Tibial nerve (tissue), 4 donors: Measurements from ENCODE around the gene WFIKKN1. TPM values are rescaled to one million over a fixed set of nuclear protein-coding genes. Genes with fewer than 3 reads are reported as not detected.

ENCODE experiments used
- DNase-seq, 2 donors: peaks; one replicate each; pipeline ENCODE4 v3.0.0-alpha.2; 2019; ENCODE audit warnings: low spot score in 2 of 2
- H3K27ac ChIP-seq, 4 donors: fragments of 200-600 bp; sonication (generic) in 3 of 4; one replicate each; pipeline ENCODE4 v1.5.1; 2017 to 2019; ENCODE audit warnings: mild to moderate bottlenecking in 1 of 4
- H3K27me3 ChIP-seq, 2 donors: fragments of 200-600 bp; sonication (generic) in 1 of 2; one replicate each; pipeline versions ENCODE4 v1.5.1 to v1.6.0; 2017 to 2019
- H3K36me3 ChIP-seq, 3 donors: fragments of 200-600 bp; sonication (generic); one replicate each; pipeline ENCODE4 v1.5.1; 2018 to 2019
- H3K4me1 ChIP-seq, 4 donors: fragments of 200-600 bp; sonication (generic) in 3 of 4; one replicate each; pipeline ENCODE4 v1.5.1; 2017 to 2019
- H3K4me3 ChIP-seq, 4 donors: fragments of 200-600 bp; sonication (generic) in 3 of 4; one replicate each; pipeline ENCODE4 v1.5.1; 2017 to 2019; ENCODE audit warnings: mild to moderate bottlenecking in 1 of 4, moderate library complexity in 1 of 4
- H3K9me3 ChIP-seq, 4 donors: fragments of 200-600 bp; sonication (generic) in 3 of 4; one replicate each; pipeline ENCODE4 v1.5.1; 2017 to 2019
- CTCF ChIP-seq, 5 experiments: fragments of 200-600 bp in 3 of 5; fragments of 450-650 bp in 2 of 5; sonication (generic) in 3 of 5; IDR thresholded peaks; one replicate each; pipeline ENCODE4 v1.5.1; 2016 to 2019; ENCODE audit warnings: antibody characterized with exemption in 5 of 5, mild to moderate bottlenecking in 3 of 5, moderate library complexity in 2 of 5
- EP300 ChIP-seq, 2 donors: sonication (generic); formaldehyde crosslinking; IDR thresholded peaks; one replicate each; pipeline ENCODE4 v1.6.1; 2017; ENCODE audit warnings: antibody characterized with exemption in 2 of 2, mild to moderate bottlenecking in 1 of 2
- POLR2A ChIP-seq, 2 donors: fragments of 450-650 bp; IDR thresholded peaks; one replicate each; pipeline ENCODE4 v1.6.1; 2017; ENCODE audit warnings: antibody characterized with exemption in 2 of 2, mild to moderate bottlenecking in 2 of 2, moderate library complexity in 2 of 2
- WGBS, 2 donors: methylation state at CpG; one replicate each; pipeline ENCODE4 v1.1.5; 2018; 5-methylcytosine and 5-hydroxymethylcytosine counted together
- total RNA-seq, 4 donors: library from RNA; depleted of rRNA; stranded (reverse); fragments of >200 nt; gene quantifications; one replicate each; pipeline ENCODE4 v1.1.0, GENCODE V29; 2016

Gene WFIKKN1
- total RNA-seq, 4 donors from 2014 or later, result 0.66 to 3.9 (median 1.8) TPM

DNA sequence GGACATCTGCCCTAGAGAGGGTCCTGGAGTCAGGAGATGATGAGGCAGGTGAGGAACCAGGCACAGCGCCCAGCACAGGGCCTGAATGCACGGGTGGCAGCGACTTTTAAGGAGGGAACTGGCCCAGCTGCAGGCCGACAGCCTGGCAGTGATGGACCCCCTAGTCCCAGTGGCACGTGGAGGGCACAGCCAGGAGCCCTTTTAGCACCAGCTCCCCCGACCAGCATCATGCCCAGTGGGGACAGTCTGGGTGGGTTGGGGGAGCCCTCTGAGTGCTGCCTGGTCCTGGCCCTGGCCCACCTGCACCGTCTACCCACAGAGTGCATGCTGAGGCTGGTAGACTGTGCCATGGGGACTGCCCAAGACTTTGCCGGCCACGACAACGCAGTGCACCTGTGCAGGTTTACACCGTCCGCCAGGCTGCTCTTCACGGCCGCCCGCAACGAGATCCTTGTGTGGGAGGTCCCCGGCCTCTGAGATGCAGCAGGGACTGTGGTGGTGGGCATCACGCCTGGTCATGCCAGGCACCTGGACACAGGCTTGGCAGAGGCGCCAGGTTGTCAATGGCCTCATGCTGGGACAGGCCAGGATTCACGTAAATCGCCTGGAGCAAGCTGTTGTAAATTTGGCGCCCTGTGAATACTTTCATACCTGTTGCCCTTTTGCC lies 36.5 kb downstream of the WFIKKN1 start:
- H3K27me3 ChIP-seq, result no peaks in the 10 kb centered on the region
- H3K27ac ChIP-seq, result peak overlapping the region; percentile 86 to 97 (median 94)
- DNase-seq, result no peak
- H3K4me3 ChIP-seq, result peak overlapping the region in 1 of 4 donors; percentile 91
- peaks cover 3 to 29% (median 12%) of the 10 kb centered on the region in 4 donors for H3K4me1 ChIP-seq
- H3K9me3 ChIP-seq, result no peaks in the 10 kb centered on the region
- TF ChIP-seq POLR2A (IDR thresholded peaks at IDR 0.05), result no peak
- TF ChIP-seq CTCF (IDR thresholded peaks at IDR 0.05), result no peak
- no peak for TF ChIP-seq EP300 (IDR thresholded peaks at IDR 0.05)
- WGBS, 2 donors, result 82 to 90% methylated on average over 14 to 21 of the region's 22 CpGs
- H3K36me3 ChIP-seq, result peaks cover 0 to 33% (median 4%) of the 10 kb centered on the region in 3 donors

DNA sequence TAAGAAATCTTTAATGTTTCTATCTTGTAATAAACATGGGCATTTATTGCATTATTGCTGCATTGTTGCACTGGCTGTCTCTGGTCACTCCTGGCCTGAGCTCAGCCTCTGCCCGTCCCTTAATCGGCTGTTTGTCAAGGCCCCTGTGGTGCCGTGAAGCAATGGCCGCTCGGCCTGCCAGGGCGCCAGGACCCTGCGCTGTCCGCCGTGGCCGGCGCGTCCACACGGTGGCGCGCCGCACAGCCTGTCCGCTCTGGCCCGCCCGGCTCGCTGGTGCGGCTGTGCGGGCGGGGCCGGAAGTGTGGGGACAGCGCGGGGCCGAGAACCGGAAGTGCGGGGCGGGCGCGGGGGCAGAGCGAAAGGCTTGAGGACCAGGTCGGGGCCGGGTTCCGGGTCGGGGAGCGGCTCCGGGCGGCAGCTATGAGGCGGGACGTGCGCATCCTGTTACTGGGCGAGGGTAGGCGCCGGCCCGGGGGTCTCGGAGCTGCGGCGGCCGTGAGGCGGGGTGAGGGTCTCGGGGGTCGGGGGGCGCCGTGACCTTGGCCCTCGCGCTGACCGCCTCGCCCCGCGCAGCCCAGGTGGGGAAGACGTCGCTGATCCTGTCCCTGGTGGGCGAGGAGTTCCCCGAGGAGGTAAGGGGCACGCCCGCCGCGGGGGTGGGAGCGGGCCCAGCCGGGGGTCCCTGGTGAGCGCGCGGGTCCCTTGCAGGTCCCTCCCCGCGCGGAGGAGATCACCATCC lies 37.2 kb downstream of the WFIKKN1 start, which contains the start of gene RHOT2:
RHOT2 (plus strand) TSS at position 353 of the 739 bp plus-strand sequence; CDS start at position 421, 68 bp downstream.
- no peaks in the 10 kb centered on the region for H3K27me3 ChIP-seq
- peak within 1 kb of the TSS; percentile 91 to 99 (median 96) for H3K4me3 ChIP-seq
- H3K9me3 ChIP-seq, result no peaks in the 10 kb centered on the region
- peaks cover 0 to 40% (median 4%) of the 10 kb centered on the region in 3 donors for H3K36me3 ChIP-seq
- H3K27ac ChIP-seq, result peak within 1 kb of the TSS; percentile 86 to 97 (median 94)
- WGBS, 2 donors, result 0% methylated on average over 32 to 44 of the region's 78 CpGs
- peaks cover 3 to 29% (median 12%) of the 10 kb centered on the region in 4 donors for H3K4me1 ChIP-seq
- DNase-seq, result peak; percentile 82 to 90
- TF ChIP-seq CTCF (IDR thresholded peaks at IDR 0.05), result peak; percentile 90 to 99 (median 95)
- TF ChIP-seq EP300 (IDR thresholded peaks at IDR 0.05), result peak in 1 of 2 donors; percentile 77
- peak; percentile 30 to 72 for TF ChIP-seq POLR2A (IDR thresholded peaks at IDR 0.05)

DNA sequence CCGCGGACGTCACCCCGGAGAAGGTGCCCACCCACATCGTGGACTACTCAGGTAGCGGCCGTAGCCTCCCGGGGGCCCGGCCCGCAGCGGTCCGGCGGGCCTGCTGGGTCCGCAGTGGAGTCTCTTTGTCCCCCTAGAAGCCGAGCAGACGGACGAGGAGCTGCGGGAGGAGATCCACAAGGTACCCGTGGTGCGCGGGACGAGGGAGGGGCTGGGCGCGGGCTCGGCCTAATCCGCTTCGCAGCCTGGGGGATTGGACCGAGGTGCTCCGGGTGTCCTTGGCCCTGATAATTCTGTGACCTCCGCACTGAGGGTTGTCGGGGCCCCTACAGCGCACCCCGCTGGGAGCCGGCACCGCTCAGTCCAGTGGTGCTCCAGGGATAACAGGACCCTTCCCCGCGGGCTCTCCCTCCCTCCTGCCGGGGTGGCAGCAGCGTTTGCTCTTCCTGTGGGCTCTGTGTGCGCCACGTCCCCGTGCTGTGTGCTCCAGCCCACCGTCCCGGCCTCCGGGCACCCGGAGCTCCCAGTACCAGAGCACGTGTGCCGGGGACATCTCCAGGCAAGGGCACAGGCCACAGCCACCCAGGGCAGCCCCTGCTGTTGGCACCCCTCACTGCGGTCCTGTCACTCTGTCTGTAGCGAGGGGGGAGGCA lies 37.9 kb downstream of the WFIKKN1 start:
- H3K36me3 ChIP-seq, result peaks cover 0 to 47% (median 4%) of the 10 kb centered on the region in 3 donors
- H3K27me3 ChIP-seq, result no peaks in the 10 kb centered on the region
- no peaks in the 10 kb centered on the region for H3K9me3 ChIP-seq
- H3K27ac ChIP-seq, result peak overlapping the region; percentile 86 to 97 (median 94)
- H3K4me3 ChIP-seq, result peak overlapping the region; percentile 91 to 99 (median 96)
- DNase-seq, result no peak
- TF ChIP-seq POLR2A (IDR thresholded peaks at IDR 0.05) (no peak), CTCF (IDR thresholded peaks at IDR 0.05) (no peak), EP300 (IDR thresholded peaks at IDR 0.05) (no peak)
- peaks cover 3 to 29% (median 12%) of the 10 kb centered on the region in 4 donors for H3K4me1 ChIP-seq
- 1 to 40% methylated on average over 7 to 14 of the region's 50 CpGs for WGBS, 2 donors

GRCh38 chr16:669666-670065 lies 38.9 kb downstream of the WFIKKN1 start:
- TF ChIP-seq POLR2A (IDR thresholded peaks at IDR 0.05) (no peak), CTCF (IDR thresholded peaks at IDR 0.05) (no peak)
- no peak overlapping the region for H3K4me3 ChIP-seq
- no peaks in the 10 kb centered on the region for H3K27me3 ChIP-seq
- no peaks in the 10 kb centered on the region for H3K9me3 ChIP-seq
- peaks cover 0 to 57% (median 4%) of the 10 kb centered on the region in 3 donors for H3K36me3 ChIP-seq
- peaks cover 3 to 36% (median 14%) of the 10 kb centered on the region in 4 donors for H3K4me1 ChIP-seq
- 83% methylated on average over 11 to 13 of the region's 13 CpGs for WGBS, 2 donors
- no peak overlapping the region for H3K27ac ChIP-seq
- DNase-seq, result no peak
